GF-D8 (cell line): ENCODE measurements around the gene MRAP.

ENCODE experiments used
- DNase-seq: peaks from one replicate; lab custom pipeline; 2025; lab: John Stamatoyannopoulos, UW

MRAP gene

GRCh38 chr21:32349333-32349944, 50.8 kb downstream of the MRAP start:
- no peak for DNase-seq

DNA sequence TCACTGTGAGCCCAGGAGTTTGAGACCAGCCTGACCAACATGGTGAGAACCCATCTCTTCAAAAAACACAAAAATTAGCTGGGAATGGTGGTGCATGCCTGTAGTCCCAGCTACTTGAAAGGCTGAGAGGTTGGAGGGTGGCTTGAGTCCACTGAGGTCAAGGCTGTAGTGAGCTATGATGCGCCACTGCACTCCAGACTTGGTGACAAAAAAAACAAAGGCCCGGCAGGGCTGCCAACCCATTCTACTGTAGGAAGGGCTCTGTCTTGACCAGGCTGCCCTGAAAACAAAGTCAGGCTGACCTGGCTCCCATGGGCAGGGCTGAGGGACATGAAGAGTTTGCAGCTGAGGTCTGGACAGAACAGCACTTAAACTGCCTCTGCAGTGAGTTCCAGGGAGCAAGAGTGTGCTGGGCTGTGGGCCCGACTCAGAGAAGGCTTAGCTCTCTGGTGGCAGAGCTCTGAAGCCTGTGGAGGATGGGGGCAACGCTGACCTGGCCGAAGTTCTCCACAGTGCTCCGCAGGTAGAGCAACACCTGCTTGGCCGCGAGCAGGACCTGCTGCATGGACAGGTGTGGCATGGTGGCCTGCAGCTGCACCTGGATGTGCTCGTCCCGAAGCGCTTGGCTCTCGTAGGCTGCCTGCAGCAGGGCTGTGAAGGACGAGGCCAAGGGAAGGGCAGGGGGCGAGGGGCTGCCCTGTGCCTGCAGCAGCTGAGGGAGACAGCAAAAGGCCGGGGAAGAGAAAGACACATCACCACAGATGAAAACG, 51.7 kb downstream of the MRAP start:
- DNase-seq, result no peak

DNA sequence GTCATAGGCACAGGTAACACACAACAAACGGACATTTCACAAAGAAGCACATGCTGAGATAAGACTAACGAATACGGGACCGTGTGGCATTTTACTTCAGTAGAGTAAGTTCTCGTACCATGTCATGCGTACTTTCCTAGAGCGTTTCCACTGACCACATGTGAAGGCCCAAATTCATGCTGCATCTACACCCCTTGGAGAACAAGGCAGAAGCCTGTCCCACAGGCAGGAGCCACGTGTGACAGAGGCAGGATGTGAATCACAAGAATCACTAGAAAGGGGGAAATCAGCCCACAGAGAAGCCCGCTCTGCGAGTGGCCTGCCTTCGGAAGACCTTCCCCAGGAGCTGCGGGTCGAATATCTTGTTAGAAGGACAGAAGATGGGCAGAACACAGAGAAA, 52.3 kb downstream of the MRAP start:
- DNase-seq, result no peak

- DNase-seq, result no peak
These were observed 52.8 kb downstream of the MRAP start for GRCh38 chr21:32351428-32351827.

GRCh38 chr21:32352526-32352925, 53.9 kb downstream of the MRAP start:
- DNase-seq, result no peak

DNA sequence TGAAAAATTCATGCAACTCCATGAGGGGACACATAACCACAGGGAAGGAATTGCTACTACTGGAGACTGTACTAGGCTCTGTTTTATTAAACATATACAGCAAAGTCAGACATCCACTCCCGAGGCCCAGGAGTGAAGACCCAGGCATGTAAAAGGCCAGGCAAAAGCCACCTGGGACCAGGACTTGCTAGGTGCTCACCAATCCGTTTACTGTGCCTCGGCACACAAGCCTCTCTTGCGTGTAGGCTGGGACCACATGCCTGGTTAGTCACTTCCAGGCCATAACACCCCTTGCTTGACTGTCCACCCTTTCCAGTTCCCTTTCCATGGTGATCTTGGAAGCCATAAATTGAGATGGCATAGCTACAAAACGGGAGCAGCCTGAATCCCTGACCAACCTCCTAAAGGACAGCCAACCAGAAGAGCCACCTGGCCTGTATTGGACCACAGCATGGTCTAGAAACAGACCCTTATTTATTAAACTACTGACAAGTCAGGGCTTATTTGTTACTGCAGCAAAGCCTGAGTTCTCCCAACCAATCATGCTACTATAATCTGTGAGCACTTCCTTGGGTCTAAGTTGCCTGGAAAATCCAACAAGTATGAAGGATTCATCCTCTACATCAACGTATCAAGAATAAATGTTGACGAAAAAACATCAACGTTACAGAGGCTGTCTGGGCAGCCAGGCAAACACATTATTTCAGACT, 54.5 kb downstream of the MRAP start:
- no peak for DNase-seq

- DNase-seq, result no peak
These were observed 58.3 kb downstream of the MRAP start for GRCh38 chr21:32356874-32357395.

DNA sequence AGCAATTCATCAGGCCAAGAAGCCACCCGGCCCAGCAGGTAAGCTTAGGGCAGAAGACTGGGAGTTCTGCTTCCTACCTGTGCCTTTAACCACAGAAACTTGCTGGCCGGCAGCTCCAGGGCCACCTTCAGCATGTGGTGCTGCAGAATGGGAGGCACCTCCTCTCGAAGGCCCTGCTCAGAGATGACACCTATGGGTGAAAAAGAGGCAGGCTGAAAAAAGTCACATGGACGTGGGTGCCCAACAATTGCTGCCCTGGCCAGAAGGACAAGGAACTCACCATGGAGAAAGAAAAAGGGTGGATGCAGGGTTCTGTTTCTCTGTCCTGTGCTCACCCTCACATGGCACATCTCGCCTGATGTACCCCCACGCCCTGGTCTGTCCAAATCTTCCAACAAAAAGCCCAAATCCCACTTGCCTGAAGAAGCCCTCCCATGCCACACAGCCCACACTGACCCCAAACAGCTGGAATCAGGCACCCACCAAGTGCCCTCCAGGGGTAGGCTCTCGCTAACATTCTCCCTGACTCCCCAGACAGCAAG, 61.1 kb downstream of the MRAP start:
- DNase-seq, result no peak

DNA sequence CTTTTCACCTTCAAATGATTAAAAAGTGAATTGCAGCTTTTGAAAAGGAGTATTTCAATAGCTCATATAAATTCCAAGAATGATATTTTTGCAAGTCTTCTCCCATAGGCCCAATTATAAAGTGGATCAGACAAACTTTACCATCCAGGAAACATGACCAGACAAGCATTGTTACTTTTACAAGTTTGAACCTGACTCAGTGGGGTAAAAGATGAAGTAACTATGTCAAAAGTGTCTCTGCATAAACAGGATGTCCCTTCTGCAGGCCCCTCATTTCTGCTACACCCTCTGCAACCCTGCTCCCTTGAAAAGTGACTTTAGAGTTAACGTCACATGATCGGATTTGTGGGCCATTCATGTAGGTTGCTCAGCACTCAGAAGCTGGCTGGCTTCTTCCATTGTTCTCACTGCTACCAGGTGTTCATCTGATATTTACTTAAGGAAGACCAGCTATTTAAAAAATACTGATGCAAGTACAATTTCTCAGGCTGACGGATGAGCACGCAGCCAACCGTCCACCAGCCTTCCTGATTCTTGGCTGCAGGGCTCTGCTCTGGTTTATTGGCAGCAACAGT, 61.8 kb downstream of the MRAP start:
- DNase-seq, result no peak
